Hepatocyte (in vitro differentiated cells): ENCODE data around the gene KCTD19. TPM values are rescaled to one million over a fixed set of nuclear protein-coding genes. Genes with fewer than 3 reads are reported as not detected.

ENCODE experiments used
- DNase-seq: peaks from one replicate; pipeline ENCODE4 v3.0.0-alpha.2; 2016; ENCODE audit warnings: low spot score
- H2AFZ ChIP-seq: fragments of 200-600 bp; sonication (generic); 2 replicates; pipeline ENCODE4 v1.6.0; 2016; ENCODE audit warnings: antibody characterized with exemption, mild to moderate bottlenecking
- H3K27ac ChIP-seq: fragments of 200-600 bp; sonication (generic); 2 replicates; pipeline ENCODE4 v1.5.1; 2016; ENCODE audit warnings: mild to moderate bottlenecking
- H3K27me3 ChIP-seq: fragments of 200-600 bp; sonication (generic); 2 replicates; pipeline ENCODE4 v1.6.1; 2016
- H3K36me3 ChIP-seq: fragments of 200-600 bp; sonication (generic); replicated peaks from 2 replicates; pipeline ENCODE4 v1.5.1; 2016; ENCODE audit warnings: low read depth; ENCODE audit not compliant: insufficient read depth
- H3K4me1 ChIP-seq: fragments of 200-600 bp; sonication (generic); 2 replicates; pipeline ENCODE4 v1.5.1; 2016; ENCODE audit warnings: mild to moderate bottlenecking, moderate library complexity; ENCODE audit not compliant: insufficient read depth
- H3K4me2 ChIP-seq: fragments of 200-600 bp; sonication (generic); 2 replicates; pipeline ENCODE4 v1.6.0; 2016
- H3K4me3 ChIP-seq: fragments of 200-600 bp; sonication (generic); 2 replicates; pipeline ENCODE4 v1.5.1; 2016; ENCODE audit warnings: mild to moderate bottlenecking
- H3K79me2 ChIP-seq: fragments of 200-600 bp; sonication (generic); 2 replicates; pipeline ENCODE4 v1.6.0; 2017; ENCODE audit warnings: mild to moderate bottlenecking
- H3K9me2 ChIP-seq: fragments of 200-600 bp; sonication (generic); replicated peaks from 2 replicates; pipeline ENCODE4 v1.6.0; 2017; ENCODE audit warnings: mild to moderate bottlenecking; ENCODE audit not compliant: insufficient read depth
- H3K9me3 ChIP-seq: fragments of 200-600 bp; sonication (generic); 2 replicates; pipeline ENCODE4 v1.5.1; 2016; ENCODE audit warnings: low read depth, mild to moderate bottlenecking
- H4K20me1 ChIP-seq: fragments of 200-600 bp; sonication (generic); 2 replicates; pipeline ENCODE4 v1.6.0; 2016; ENCODE audit warnings: mild to moderate bottlenecking; ENCODE audit not compliant: insufficient read depth, poor library complexity, severe bottlenecking
- CTCF ChIP-seq: fragments of 200-600 bp; sonication (generic); IDR thresholded peaks from 2 replicates; pipeline ENCODE4 v1.5.1; 2016; ENCODE audit warnings: antibody characterized with exemption, mild to moderate bottlenecking; ENCODE audit not compliant: poor library complexity
- EZH2 ChIP-seq: fragments of 200-600 bp; sonication (generic); IDR thresholded peaks from 2 replicates; pipeline ENCODE4 v1.6.1; 2016; ENCODE audit warnings: antibody characterized with exemption, mild to moderate bottlenecking, borderline replicate concordance
- EZH2phosphoT487 ChIP-seq: fragments of 200-600 bp; sonication (generic); IDR thresholded peaks from one replicate; pipeline ENCODE4 v1.6.1; 2018; ENCODE audit warnings: antibody characterized with exemption, mild to moderate bottlenecking, low read depth, moderate library complexity; ENCODE audit not compliant: unreplicated experiment, severe bottlenecking
- WGBS: methylation state at CpG from one replicate; pipeline ENCODE4 v1.1.6; 2016; ENCODE audit warnings: low lambda C conversion rate; ENCODE audit errors: missing lambda C conversion rate; 5-methylcytosine and 5-hydroxymethylcytosine counted together
- polyA plus RNA-seq: library from polyadenylated mRNA; unstranded; fragments of >200 nt; fragmentation: Nextera tagmentation; extraction: Ambion mirVana; gene quantifications from 2 replicates; pipeline ENCODE4 v1.2.1, GENCODE V29; 2016
- total RNA-seq: library from RNA; depleted of rRNA; stranded (reverse); fragments of >200 nt; gene quantifications from 2 replicates; pipeline ENCODE4 v1.2.3, GENCODE V29; 2014

The KCTD19 gene
- total and polyA plus RNA-seq, 2 experiments from 2014 or later: not detected

GRCh38 chr16:67241008-67241900 is 85.3 kb downstream of the KCTD19 start:
- DNase-seq: peak; percentile 68
- H3K27ac ChIP-seq: peak overlapping the region; percentile 93
- no peak overlapping the region for H3K4me3 ChIP-seq
- H4K20me1 ChIP-seq: no peaks in the 10 kb centered on the region
- peak overlapping the region; percentile 11 for H3K4me2 ChIP-seq
- 60% methylated on average over 9 of the region's 10 CpGs for WGBS
- H3K9me2 ChIP-seq: no peaks in the 10 kb centered on the region
- no peaks in the 10 kb centered on the region for H3K36me3 ChIP-seq
- H3K27me3 ChIP-seq: no peaks in the 10 kb centered on the region
- no peak overlapping the region for H2AFZ ChIP-seq
- peaks cover 16% of the 10 kb centered on the region for H3K79me2 ChIP-seq
- H3K9me3 ChIP-seq: no peaks in the 10 kb centered on the region
- peaks cover 24% of the 10 kb centered on the region for H3K4me1 ChIP-seq
- TF ChIP-seq CTCF (no peak), EZH2phosphoT487 (no peak), EZH2 (no peak)

GRCh38 chr16:67240506-67240905 is 86.0 kb downstream of the KCTD19 start:
- H3K36me3 ChIP-seq: no peaks in the 10 kb centered on the region
- no peaks in the 10 kb centered on the region for H3K9me2 ChIP-seq
- H3K4me1 ChIP-seq: peaks cover 19% of the 10 kb centered on the region
- H3K27me3 ChIP-seq: no peaks in the 10 kb centered on the region
- no peaks in the 10 kb centered on the region for H3K9me3 ChIP-seq
- WGBS: 91% methylated on average over 4 of the region's 4 CpGs
- H3K4me3 ChIP-seq: no peak overlapping the region
- H3K27ac ChIP-seq: peak overlapping the region; percentile 93
- DNase-seq: no peak
- H2AFZ ChIP-seq: no peak overlapping the region
- H4K20me1 ChIP-seq: no peaks in the 10 kb centered on the region
- TF ChIP-seq EZH2phosphoT487: no peak
- TF ChIP-seq CTCF: no peak
- TF ChIP-seq EZH2: no peak
- H3K4me2 ChIP-seq: peak overlapping the region; percentile 11
- H3K79me2 ChIP-seq: peaks cover 16% of the 10 kb centered on the region

Other genes starting within 250 kb of the KCTD19 start
- gene PHAF1, start 216.8 kb downstream of the KCTD19 start, total RNA-seq: 18.6 and 18.7 TPM in 2 replicates
- 15.2 and 20.2 TPM in 2 replicates for gene PHAF1, start 216.8 kb downstream of the KCTD19 start, polyA plus RNA-seq
- gene B3GNT9, start 175.7 kb downstream of the KCTD19 start, total RNA-seq: 33.3 and 34.5 TPM in 2 replicates
- 37.5 and 44.2 TPM in 2 replicates for gene B3GNT9, start 175.7 kb downstream of the KCTD19 start, polyA plus RNA-seq
- 18.5 and 21.9 TPM in 2 replicates for gene TRADD, start 166.8 kb downstream of the KCTD19 start, total RNA-seq
- gene TRADD, start 166.8 kb downstream of the KCTD19 start, polyA plus RNA-seq: 31.4 and 32.4 TPM in 2 replicates
- gene FBXL8, start 166.8 kb downstream of the KCTD19 start, total RNA-seq: 10.7 and 11.1 TPM in 2 replicates
- gene FBXL8, start 166.8 kb downstream of the KCTD19 start, polyA plus RNA-seq: 15.9 and 19.8 TPM in 2 replicates
- 3.2 and 5.5 TPM in 2 replicates for gene HSF4, start 162.0 kb downstream of the KCTD19 start, total RNA-seq
- gene HSF4, start 162.0 kb downstream of the KCTD19 start, polyA plus RNA-seq: 8.5 and 15.7 TPM in 2 replicates
- 8.1 and 9.3 TPM in 2 replicates for gene NOL3, start 156.2 kb downstream of the KCTD19 start, total RNA-seq
- 10.9 and 11.0 TPM in 2 replicates for gene NOL3, start 156.2 kb downstream of the KCTD19 start, polyA plus RNA-seq
- gene MATCAP1, start 142.8 kb downstream of the KCTD19 start, total RNA-seq: 22.3 and 24.8 TPM in 2 replicates
- gene MATCAP1, start 142.8 kb downstream of the KCTD19 start, polyA plus RNA-seq: 25.4 and 38.5 TPM in 2 replicates
- gene EXOC3L1, start 136.6 kb downstream of the KCTD19 start, total RNA-seq: 0.33 and 3.3 TPM in 2 replicates
- 2.0 and 2.6 TPM in 2 replicates for gene EXOC3L1, start 136.6 kb downstream of the KCTD19 start, polyA plus RNA-seq
- 70.4 and 76.6 TPM in 2 replicates for gene E2F4, start 134.6 kb downstream of the KCTD19 start, total RNA-seq
- gene E2F4, start 134.6 kb downstream of the KCTD19 start, polyA plus RNA-seq: 72.4 and 76.4 TPM in 2 replicates
- 18.5 and 18.7 TPM in 2 replicates for gene ELMO3, start 127.6 kb downstream of the KCTD19 start, total RNA-seq
- gene ELMO3, start 127.6 kb downstream of the KCTD19 start, polyA plus RNA-seq: 14.5 and 18.3 TPM in 2 replicates
- 47.5 and 53.2 TPM in 2 replicates for gene TMEM208, start 99.6 kb downstream of the KCTD19 start, total RNA-seq
- 160 and 181 TPM in 2 replicates for gene TMEM208, start 99.6 kb downstream of the KCTD19 start, polyA plus RNA-seq
- gene FHOD1, start 79.3 kb downstream of the KCTD19 start, total RNA-seq: 4.1 and 10.0 TPM in 2 replicates
- 17.2 and 20.9 TPM in 2 replicates for gene FHOD1, start 79.3 kb downstream of the KCTD19 start, polyA plus RNA-seq
- gene SLC9A5, start 77.8 kb downstream of the KCTD19 start, total RNA-seq: 0.36 and 1.4 TPM in 2 replicates
- gene SLC9A5, start 77.8 kb downstream of the KCTD19 start, polyA plus RNA-seq: 1.5 and 2.7 TPM in 2 replicates
- gene PLEKHG4, start 47.2 kb downstream of the KCTD19 start, total RNA-seq: 3.4 and 3.6 TPM in 2 replicates
- 3.0 and 5.5 TPM in 2 replicates for gene PLEKHG4, start 47.2 kb downstream of the KCTD19 start, polyA plus RNA-seq
- 0.23 and 0.32 TPM in 2 replicates for gene LRRC36, start 74 bp upstream of the KCTD19 start, total RNA-seq
- 0.69 TPM in 1 of 2 replicates, not detected in the other for gene LRRC36, start 74 bp upstream of the KCTD19 start, polyA plus RNA-seq
- gene TPPP3, start 66.8 kb upstream of the KCTD19 start, total RNA-seq: 0.88 and 3.2 TPM in 2 replicates
- 13.4 and 20.1 TPM in 2 replicates for gene TPPP3, start 66.8 kb upstream of the KCTD19 start, polyA plus RNA-seq
- gene ZDHHC1, start 89.7 kb upstream of the KCTD19 start, total RNA-seq: 1.9 and 5.9 TPM in 2 replicates
- 10.0 and 10.6 TPM in 2 replicates for gene ZDHHC1, start 89.7 kb upstream of the KCTD19 start, polyA plus RNA-seq
- gene HSD11B2, start 104.4 kb upstream of the KCTD19 start, total RNA-seq: 0.93 and 1.6 TPM in 2 replicates
- 2.3 and 4.2 TPM in 2 replicates for gene HSD11B2, start 104.4 kb upstream of the KCTD19 start, polyA plus RNA-seq
- 115 and 157 TPM in 2 replicates for gene ATP6V0D1, start 154.4 kb upstream of the KCTD19 start, total RNA-seq
- 223 and 232 TPM in 2 replicates for gene ATP6V0D1, start 154.4 kb upstream of the KCTD19 start, polyA plus RNA-seq
- gene AGRP, start 156.8 kb upstream of the KCTD19 start, total RNA-seq: 1.9 TPM in 1 of 2 replicates, not detected in the other
- gene AGRP, start 156.8 kb upstream of the KCTD19 start, polyA plus RNA-seq: 0.93 and 2.3 TPM in 2 replicates
- 12.5 and 12.9 TPM in 2 replicates for gene RIPOR1, start 202.1 kb upstream of the KCTD19 start, total RNA-seq
- 37.8 and 38.3 TPM in 2 replicates for gene RIPOR1, start 202.1 kb upstream of the KCTD19 start, polyA plus RNA-seq
- 44.1 and 46.0 TPM in 2 replicates for gene CTCF, start 235.8 kb upstream of the KCTD19 start, total RNA-seq
- 35.5 and 36.8 TPM in 2 replicates for gene CTCF, start 235.8 kb upstream of the KCTD19 start, polyA plus RNA-seq